Activated T-helper 1 cell treated with Interleukin-2 at 50 U/mL for 16 hours (primary cell): Measurements from ENCODE around the gene TCP11L2.
"Not testable (repeated sequence)": the region's sequence is repeated elsewhere in the genome, so short reads cannot be mapped to it uniquely, and the experiment has no call there.

Experiments
- DNase-seq: peaks from one replicate; pipeline ENCODE4 v3.0.0-alpha.2; 2020; ENCODE audit warnings: low read depth

The TCP11L2 gene

GRCh38 chr12:106344131-106344530 is 41.6 kb downstream of the TCP11L2 start:
- no peak for DNase-seq

- no peak for DNase-seq
Measured at GRCh38 chr12:106345746-106346145, 43.2 kb downstream of the TCP11L2 start.

GRCh38 chr12:106348411-106348810 is 45.9 kb downstream of the TCP11L2 start:
- no peak for DNase-seq

- no peak for DNase-seq
Measured at GRCh38 chr12:106353175-106353574, 50.6 kb downstream of the TCP11L2 start.

- peak; percentile 90 for DNase-seq
Measured at GRCh38 chr12:106357549-106358395, 55.2 kb downstream of the TCP11L2 start, which contains the start of gene POLR3B. Gene POLR3B (plus strand): TSS chr12:106357748. CDS start chr12:106357880, 132 bp downstream.

GRCh38 chr12:106358396-106359241 is 56.1 kb downstream of the TCP11L2 start:
- no peak for DNase-seq

- DNase-seq = no peak
Measured at GRCh38 chr12:106359646-106360399, 57.3 kb downstream of the TCP11L2 start.

- no peak for DNase-seq
Measured at GRCh38 chr12:106360400-106360994, 58.0 kb downstream of the TCP11L2 start.

GRCh38 chr12:106362971-106363370 is 60.4 kb downstream of the TCP11L2 start:
- DNase-seq = no peak

GRCh38 chr12:106364261-106364660 is 61.7 kb downstream of the TCP11L2 start:
- no peak for DNase-seq

GRCh38 chr12:106369624-106370346 is 67.3 kb downstream of the TCP11L2 start:
- DNase-seq = no peak

GRCh38 chr12:106378788-106379187 is 76.3 kb downstream of the TCP11L2 start:
- DNase-seq = no peak

GRCh38 chr12:106380954-106381353 is 78.4 kb downstream of the TCP11L2 start:
- DNase-seq = no peak

GRCh38 chr12:106381866-106382265 is 79.3 kb downstream of the TCP11L2 start:
- DNase-seq = not testable (repeated sequence)

GRCh38 chr12:106386813-106387535 is 84.4 kb downstream of the TCP11L2 start:
- DNase-seq = no peak

GRCh38 chr12:106387848-106388377 is 85.4 kb downstream of the TCP11L2 start:
- no peak for DNase-seq

- no peak for DNase-seq
Measured at GRCh38 chr12:106389151-106389550, 86.6 kb downstream of the TCP11L2 start.

GRCh38 chr12:106392759-106393158 is 90.2 kb downstream of the TCP11L2 start:
- no peak for DNase-seq
